Vagina (tissue), 2 donors: ENCODE results near the gene MPZL3. TPM values are rescaled to one million over a fixed set of nuclear protein-coding genes. Genes with fewer than 3 reads are reported as not detected.

Source experiments
- DNase-seq, 2 donors: peaks; one replicate each; pipeline ENCODE4 v3.0.0-alpha.2; 2017; ENCODE audit errors: extremely low spot score in 2 of 2
- H3K27ac ChIP-seq: fragments of 200-600 bp; sonication (generic); one replicate; pipeline ENCODE4 v1.5.1; 2019
- H3K27me3 ChIP-seq: fragments of 200-600 bp; sonication (generic); one replicate; pipeline ENCODE4 v1.5.1; 2019
- H3K36me3 ChIP-seq, 2 donors: fragments of 200-600 bp; sonication (generic); one replicate each; pipeline ENCODE4 v1.5.1; 2017 to 2019
- H3K4me1 ChIP-seq: fragments of 200-600 bp; sonication (generic); one replicate; pipeline ENCODE4 v1.5.1; 2019
- H3K4me3 ChIP-seq, 2 donors: fragments of 200-600 bp; sonication (generic); 1 replicate in 1 of 2; 2 replicates in 1 of 2; pipeline ENCODE4 v1.5.1; 2016 to 2019
- H3K9me3 ChIP-seq: fragments of 200-600 bp; sonication (generic); one replicate; pipeline ENCODE4 v1.5.1; 2019
- POLR2A ChIP-seq, 2 donors: fragments of 450-650 bp; IDR thresholded peaks; one replicate each; pipeline ENCODE4 v1.6.1; 2017; ENCODE audit warnings: antibody characterized with exemption in 2 of 2, mild to moderate bottlenecking in 2 of 2, moderate library complexity in 2 of 2
- POLR2AphosphoS5 ChIP-seq, 2 donors: sonication (generic); formaldehyde crosslinking; IDR thresholded peaks; one replicate each; pipeline ENCODE4 v1.9.0; 2017; ENCODE audit warnings: antibody characterized with exemption in 2 of 2, mild to moderate bottlenecking in 2 of 2, low read depth in 1 of 2; ENCODE audit not compliant: insufficient read depth in 1 of 2
- intact Hi-C: fragments of 100-400 bp; cut with DNase I; formaldehyde crosslinking; loops from one replicate; pipeline ENCODE4 v1.15.1; 2023
- total RNA-seq: library from RNA; depleted of rRNA; stranded (reverse); fragments of >200 nt; gene quantifications from one replicate; pipeline ENCODE4 v1.2.3, GENCODE V29; 2016
- TF ChIP-seq, protein P1 (sequence below), 3 experiments: fragments of 450-650 bp in 2 of 3; fragments of 200-600 bp in 1 of 3; sonication (generic) in 1 of 3; IDR thresholded peaks; one replicate each; pipeline ENCODE4 v1.5.1; 2017 to 2019; ENCODE audit warnings: antibody characterized with exemption in 3 of 3, mild to moderate bottlenecking in 2 of 3, moderate library complexity in 2 of 3

Gene MPZL3
- total RNA-seq, 1 donor from 2014 or later = 9.1 TPM

GRCh38 chr11:118240999-118241763 is 11.0 kb downstream of the MPZL3 start:
- Histone ChIP-seq H3K27me3 (no peaks in the 10 kb centered on the region), H3K4me1 (peaks cover 23% of the 10 kb centered on the region), H3K36me3 (no peaks in the 10 kb centered on the region), H3K9me3 (no peaks in the 10 kb centered on the region), H3K4me3 (no peak overlapping the region), H3K27ac (peak overlapping the region; percentile 65)
- TF ChIP-seq, protein P1, sequence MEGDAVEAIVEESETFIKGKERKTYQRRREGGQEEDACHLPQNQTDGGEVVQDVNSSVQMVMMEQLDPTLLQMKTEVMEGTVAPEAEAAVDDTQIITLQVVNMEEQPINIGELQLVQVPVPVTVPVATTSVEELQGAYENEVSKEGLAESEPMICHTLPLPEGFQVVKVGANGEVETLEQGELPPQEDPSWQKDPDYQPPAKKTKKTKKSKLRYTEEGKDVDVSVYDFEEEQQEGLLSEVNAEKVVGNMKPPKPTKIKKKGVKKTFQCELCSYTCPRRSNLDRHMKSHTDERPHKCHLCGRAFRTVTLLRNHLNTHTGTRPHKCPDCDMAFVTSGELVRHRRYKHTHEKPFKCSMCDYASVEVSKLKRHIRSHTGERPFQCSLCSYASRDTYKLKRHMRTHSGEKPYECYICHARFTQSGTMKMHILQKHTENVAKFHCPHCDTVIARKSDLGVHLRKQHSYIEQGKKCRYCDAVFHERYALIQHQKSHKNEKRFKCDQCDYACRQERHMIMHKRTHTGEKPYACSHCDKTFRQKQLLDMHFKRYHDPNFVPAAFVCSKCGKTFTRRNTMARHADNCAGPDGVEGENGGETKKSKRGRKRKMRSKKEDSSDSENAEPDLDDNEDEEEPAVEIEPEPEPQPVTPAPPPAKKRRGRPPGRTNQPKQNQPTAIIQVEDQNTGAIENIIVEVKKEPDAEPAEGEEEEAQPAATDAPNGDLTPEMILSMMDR (IDR thresholded peaks at IDR 0.05) = no peak
- no peak for TF ChIP-seq POLR2A (IDR thresholded peaks at IDR 0.05)
- TF ChIP-seq POLR2AphosphoS5 (IDR thresholded peaks at IDR 0.05; ENCODE audit: insufficient read depth in 1 of 2, low read depth in 1 of 2) = peak; percentile 43 to 69
- no peak for DNase-seq
- intact Hi-C loops = no loop called here

GRCh38 chr11:118239509-118240205 is 12.5 kb downstream of the MPZL3 start:
- intact Hi-C loops = no loop called here
- TF ChIP-seq POLR2AphosphoS5 (IDR thresholded peaks at IDR 0.05; ENCODE audit: insufficient read depth in 1 of 2, low read depth in 1 of 2) (no peak), POLR2A (IDR thresholded peaks at IDR 0.05) (no peak)
- TF ChIP-seq, protein P1 (IDR thresholded peaks at IDR 0.05) = no peak
- Histone ChIP-seq H3K4me3 (no peak overlapping the region), H3K27me3 (no peaks in the 10 kb centered on the region), H3K4me1 (peaks cover 23% of the 10 kb centered on the region), H3K36me3 (no peaks in the 10 kb centered on the region), H3K27ac (no peak overlapping the region), H3K9me3 (no peaks in the 10 kb centered on the region)
- no peak for DNase-seq

DNA sequence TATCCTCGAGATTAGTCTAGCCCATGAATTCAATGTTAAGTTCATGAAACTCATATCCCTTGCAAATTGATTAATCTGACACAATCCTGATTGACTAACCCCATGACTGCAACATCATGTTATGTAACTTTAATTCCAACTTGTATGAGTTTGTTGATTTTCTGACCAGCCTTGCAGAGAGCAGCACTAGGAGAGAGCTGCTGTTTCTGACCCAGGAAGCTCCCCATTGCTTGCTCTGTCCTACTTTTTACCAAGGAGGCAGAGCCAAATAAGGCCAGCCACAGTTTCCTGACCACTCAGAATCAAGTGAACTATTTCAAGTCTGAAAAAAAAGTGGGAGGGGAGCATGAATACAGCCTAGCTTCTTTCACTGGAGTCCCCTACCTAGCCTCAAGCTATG is 13.2 kb downstream of the MPZL3 start:
- H3K4me3 ChIP-seq = no peak overlapping the region
- no peak overlapping the region for H3K27ac ChIP-seq
- TF ChIP-seq, protein P1 (IDR thresholded peaks at IDR 0.05) = no peak
- TF ChIP-seq POLR2AphosphoS5 (IDR thresholded peaks at IDR 0.05; ENCODE audit: insufficient read depth in 1 of 2, low read depth in 1 of 2) = no peak
- no peak for TF ChIP-seq POLR2A (IDR thresholded peaks at IDR 0.05)
- H3K4me1 ChIP-seq = peaks cover 23% of the 10 kb centered on the region
- no peaks in the 10 kb centered on the region for H3K36me3 ChIP-seq
- no peaks in the 10 kb centered on the region for H3K9me3 ChIP-seq
- DNase-seq = no peak
- intact Hi-C loops = no loop called here
- no peaks in the 10 kb centered on the region for H3K27me3 ChIP-seq

DNA sequence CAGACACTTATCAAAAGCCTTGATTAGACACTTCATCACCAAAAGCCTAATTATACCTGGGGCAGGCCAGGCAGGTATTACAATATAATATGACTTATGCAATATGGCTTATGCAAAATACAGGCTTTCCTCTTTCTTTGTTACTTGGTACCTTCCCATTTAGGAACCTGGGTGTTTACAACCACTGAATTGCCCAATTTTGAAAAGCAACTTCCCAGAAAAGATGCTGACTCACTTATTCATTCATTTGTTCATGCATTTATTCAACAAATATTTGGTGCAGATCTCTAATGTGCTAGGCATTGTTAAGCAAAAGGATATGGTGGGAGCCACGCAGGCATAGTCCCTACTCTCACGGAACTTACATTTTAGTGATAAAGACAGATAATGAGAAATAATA is 13.7 kb downstream of the MPZL3 start:
- Histone ChIP-seq H3K36me3 (no peaks in the 10 kb centered on the region), H3K4me3 (no peak overlapping the region), H3K27ac (no peak overlapping the region), H3K9me3 (no peaks in the 10 kb centered on the region), H3K4me1 (peaks cover 23% of the 10 kb centered on the region), H3K27me3 (no peaks in the 10 kb centered on the region)
- TF ChIP-seq POLR2A (IDR thresholded peaks at IDR 0.05) (no peak), POLR2AphosphoS5 (IDR thresholded peaks at IDR 0.05; ENCODE audit: insufficient read depth in 1 of 2, low read depth in 1 of 2) (peak in 1 of 2 donors; percentile 36)
- no peak for DNase-seq
- intact Hi-C loops = no loop called here

DNA sequence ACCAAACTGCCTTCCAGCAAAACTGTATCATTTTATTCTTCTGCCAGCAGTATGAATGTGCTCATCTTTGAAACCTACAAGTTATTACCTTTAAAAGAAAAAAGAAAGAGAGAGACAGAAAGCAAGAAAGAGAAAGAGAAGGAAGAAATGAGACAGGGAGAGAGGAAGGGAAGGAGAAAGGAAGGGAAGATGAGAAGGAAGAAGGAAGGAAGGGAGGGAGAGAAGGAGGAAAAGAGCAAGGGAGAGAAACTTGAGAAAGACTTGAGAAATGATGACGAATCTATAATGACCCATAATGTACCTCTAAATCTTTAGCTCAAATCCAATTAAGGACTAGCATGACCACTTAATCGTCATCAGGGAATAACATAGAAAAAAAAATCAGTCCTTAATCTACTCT is 16.0 kb downstream of the MPZL3 start:
- intact Hi-C loops = no loop called here
- Histone ChIP-seq H3K27ac (no peak overlapping the region), H3K4me1 (peaks cover 6% of the 10 kb centered on the region), H3K9me3 (no peaks in the 10 kb centered on the region), H3K27me3 (no peaks in the 10 kb centered on the region), H3K36me3 (no peaks in the 10 kb centered on the region), H3K4me3 (no peak overlapping the region)
- no peak for DNase-seq
- TF ChIP-seq POLR2AphosphoS5 (IDR thresholded peaks at IDR 0.05; ENCODE audit: insufficient read depth in 1 of 2, low read depth in 1 of 2) (no peak), POLR2A (IDR thresholded peaks at IDR 0.05) (no peak)
- TF ChIP-seq, protein P1 (IDR thresholded peaks at IDR 0.05) = no peak
